NCI-H1048 (cell line): Measurements from ENCODE around the gene LEMD1.
"Not testable (repeated sequence)": the region's sequence is repeated elsewhere in the genome, so short reads cannot be mapped to it uniquely, and the experiment has no call there.

Source experiments
- DNase-seq: peaks from one replicate; lab custom pipeline; 2025; lab: John Stamatoyannopoulos, UW

Gene LEMD1

DNA sequence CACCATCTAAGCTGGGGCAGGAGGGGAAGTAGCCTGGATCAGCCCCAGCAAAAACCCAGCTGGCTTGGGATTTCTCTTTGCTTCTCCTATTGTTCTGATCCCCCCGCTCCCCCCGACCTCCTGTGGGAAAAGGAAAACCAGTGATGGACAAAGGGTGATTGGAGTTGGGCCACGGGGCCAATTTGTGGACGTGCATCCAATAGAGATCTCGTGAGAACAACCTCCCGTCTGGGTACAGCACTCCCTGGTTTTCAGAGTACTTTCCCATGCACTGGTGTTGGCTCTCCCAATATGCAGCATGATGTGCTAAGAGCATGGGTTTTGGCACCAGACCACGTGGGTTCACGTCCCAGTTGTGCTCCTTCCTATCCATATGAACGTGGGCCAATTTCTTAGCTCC, 25.0 kb upstream of the LEMD1 start:
- no peak for DNase-seq

DNA sequence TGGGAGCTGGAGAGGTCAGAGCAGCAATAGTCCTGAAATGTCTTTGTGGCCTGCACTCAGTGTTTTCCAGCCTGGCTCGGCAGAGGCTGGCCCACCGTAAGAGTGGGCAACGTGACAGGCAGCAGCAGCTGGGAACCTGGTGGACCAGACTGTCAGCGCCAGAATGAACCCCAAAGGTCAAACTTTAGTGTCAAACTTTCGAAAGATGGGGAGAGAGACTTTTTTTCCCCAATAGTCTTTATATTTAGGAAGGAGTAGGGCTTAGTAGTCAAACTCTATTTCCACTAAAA, 23.7 kb upstream of the LEMD1 start:
- DNase-seq, result no peak

- no peak for DNase-seq
These were observed 23.2 kb upstream of the LEMD1 start for GRCh38 chr1:205444931-205445645.

DNA sequence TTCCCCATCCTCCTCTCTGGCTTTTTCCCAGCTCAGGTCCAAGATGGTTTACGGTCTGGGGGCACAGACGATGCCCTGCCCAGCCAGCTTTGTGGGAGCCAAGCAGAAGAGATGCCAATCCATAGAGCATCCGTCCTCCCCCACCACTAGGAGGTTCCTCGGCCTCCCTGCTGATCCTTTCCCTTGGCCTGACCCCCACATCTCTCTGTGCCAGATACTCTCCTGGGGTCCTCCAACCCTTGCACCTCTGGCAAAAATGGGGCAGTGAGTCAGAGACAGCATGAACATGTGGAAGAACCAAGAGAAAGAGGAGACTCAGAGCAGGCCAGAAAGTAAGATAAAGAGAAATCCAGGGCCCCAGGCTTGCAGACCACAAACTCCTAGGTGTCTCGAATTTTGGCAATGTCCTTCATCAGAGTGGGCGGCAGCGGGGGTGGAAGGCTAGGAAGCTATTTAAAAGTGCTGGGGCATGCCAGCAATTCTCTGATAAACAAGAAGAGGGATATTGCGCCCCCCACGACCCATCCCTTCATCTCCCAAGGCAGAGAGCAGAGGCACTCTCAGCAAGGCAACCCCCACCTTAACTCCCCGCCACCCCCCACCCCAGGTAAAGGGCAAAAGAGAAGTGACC, 22.6 kb upstream of the LEMD1 start:
- DNase-seq, result no peak

GRCh38 chr1:205443585-205444299, 21.9 kb upstream of the LEMD1 start:
- DNase-seq, result no peak

- no peak for DNase-seq
These were observed 20.3 kb upstream of the LEMD1 start for GRCh38 chr1:205442051-205442725.

- no peak for DNase-seq
These were observed 19.8 kb upstream of the LEMD1 start for GRCh38 chr1:205441716-205442050.

DNA sequence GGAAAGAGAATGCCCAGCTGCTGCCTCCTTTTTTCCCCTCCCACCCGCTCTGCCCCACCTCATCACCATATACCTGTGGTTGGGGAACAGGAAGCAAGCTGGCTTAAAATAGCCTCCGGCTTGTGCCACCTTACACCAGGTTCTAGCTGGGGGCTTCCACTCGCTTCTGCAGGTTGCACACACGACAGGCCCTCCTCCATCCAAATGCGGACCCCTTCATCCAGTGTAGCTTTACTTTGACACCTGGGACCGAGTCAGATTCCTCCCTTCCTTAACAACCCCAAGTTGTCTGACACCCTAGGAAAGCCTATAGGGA, 19.4 kb upstream of the LEMD1 start:
- no peak for DNase-seq

DNA sequence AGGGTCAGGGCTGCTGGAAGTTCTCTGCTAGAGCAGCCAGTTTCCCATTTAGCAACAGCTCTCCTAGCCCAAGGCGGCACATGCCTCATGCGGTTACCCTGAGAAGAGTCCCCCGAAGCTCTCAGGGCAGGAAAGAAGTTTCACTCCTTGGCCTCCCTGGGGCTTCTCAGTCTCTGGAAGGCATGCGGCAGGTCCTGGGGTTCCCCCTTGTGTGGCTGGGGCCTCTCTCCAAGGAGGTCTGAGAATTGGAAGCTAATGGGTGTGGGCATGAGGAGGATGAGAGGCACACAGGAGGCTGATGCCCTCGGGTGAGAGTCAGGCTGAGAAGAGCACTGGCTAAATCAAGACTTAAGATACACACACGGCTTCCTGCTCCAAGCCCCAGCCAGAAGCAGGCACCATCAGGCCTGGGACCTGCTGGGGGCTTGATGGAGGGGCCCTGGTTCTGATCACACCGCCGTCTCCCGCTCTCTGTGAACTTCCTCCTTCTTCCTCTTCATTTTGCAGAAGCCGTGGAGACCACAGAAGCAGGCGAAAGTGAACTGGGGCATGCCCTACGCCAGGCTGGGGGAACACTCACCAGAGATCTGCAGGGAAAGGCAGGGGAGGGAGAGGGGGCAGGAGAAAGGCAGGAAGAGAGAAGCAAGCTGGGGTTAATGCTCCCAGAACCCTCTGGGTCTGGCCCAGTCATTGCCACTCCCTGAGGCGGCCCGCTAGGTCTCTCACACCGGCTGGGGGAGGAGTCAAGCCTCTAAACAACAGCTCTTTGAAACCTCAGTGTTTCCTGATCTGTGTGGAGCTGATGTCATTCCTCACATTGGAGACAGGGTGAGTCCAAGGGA, 18.8 kb upstream of the LEMD1 start:
- DNase-seq, result peak; percentile 33

GRCh38 chr1:205440121-205440475, 18.2 kb upstream of the LEMD1 start:
- no peak for DNase-seq

GRCh38 chr1:205438213-205439158, 16.6 kb upstream of the LEMD1 start:
- no peak for DNase-seq

DNA sequence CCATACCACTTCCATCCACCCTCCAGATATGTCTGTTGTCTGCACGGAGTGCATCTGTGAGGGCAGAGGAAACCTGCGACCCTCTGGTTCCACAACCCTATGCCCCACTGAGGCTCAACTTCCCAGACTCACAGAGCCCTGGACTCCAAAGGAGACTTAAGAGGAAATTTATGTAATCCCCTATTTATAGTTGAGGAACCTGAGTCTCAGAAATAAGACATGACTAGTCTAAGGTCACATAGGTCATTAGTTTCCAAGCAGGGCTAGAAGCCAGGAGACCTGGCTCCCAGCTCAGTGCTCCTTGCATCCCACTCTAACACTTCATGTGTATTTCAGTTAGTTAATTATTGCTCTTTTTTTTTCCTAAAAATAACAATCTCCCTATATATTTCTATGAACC, 15.7 kb upstream of the LEMD1 start:
- no peak for DNase-seq

GRCh38 chr1:205436776-205437410, 15.0 kb upstream of the LEMD1 start:
- no peak for DNase-seq

- DNase-seq, result no peak
These were observed 14.0 kb upstream of the LEMD1 start for GRCh38 chr1:205435578-205436573.

- no peak for DNase-seq
These were observed 12.9 kb upstream of the LEMD1 start for GRCh38 chr1:205434738-205435137.

DNA sequence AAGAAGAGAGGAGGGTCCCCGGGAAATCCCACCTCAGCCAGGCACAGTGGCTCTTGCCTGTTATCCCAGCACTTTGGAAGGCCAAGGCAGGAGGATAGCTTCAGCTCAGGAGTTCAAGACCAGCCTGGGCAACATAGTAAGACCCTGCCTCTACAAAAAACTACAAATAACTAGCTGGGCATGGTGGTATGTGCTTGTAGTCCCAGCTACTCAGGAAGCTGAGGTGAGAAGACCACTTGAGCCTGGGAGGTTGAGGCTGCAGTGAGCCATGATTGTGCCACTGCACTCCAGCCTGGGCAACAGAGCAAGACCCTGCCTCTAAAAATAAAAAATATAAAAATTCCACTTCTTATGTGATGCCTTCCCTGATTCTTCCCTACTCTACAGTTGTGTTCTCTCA, 10.8 kb upstream of the LEMD1 start:
- DNase-seq, result not testable (repeated sequence)

GRCh38 chr1:205432116-205432515, 10.3 kb upstream of the LEMD1 start:
- no peak for DNase-seq

DNA sequence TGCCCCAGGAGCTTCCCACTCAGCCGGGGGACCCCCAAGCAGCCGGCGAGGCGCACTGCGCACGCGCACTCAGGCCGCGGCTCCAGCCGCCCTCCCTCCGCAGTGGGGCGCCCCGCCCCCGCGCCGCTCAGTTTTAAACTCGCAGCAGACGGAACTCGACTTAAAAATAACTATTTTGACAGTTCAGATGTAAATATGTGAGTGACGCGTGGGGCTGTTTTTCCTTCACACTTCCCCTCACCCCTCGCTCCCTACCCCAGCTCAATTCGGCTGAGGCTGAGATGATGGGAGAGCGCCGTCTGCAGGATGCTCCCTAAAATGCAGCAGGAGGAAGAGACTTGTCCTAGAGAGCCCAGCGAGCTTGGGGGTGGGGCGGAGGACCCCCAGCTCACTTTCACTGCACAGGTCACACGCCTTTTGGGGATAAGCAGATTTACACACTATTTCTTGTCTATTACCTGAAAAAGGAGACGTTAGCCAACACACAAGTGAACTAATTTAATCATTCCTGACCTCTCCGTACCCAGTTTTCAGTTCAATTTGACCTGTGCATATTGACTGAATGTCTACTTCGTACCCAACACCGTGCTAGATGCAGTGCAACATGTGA, 8.9 kb upstream of the LEMD1 start:
- DNase-seq, result no peak
